Upper lobe of left lung (tissue), 4 donors: Measurements from ENCODE around the gene LAMB2.

Source experiments
- EP300 ChIP-seq, 4 donors: sonication (generic); formaldehyde crosslinking; IDR thresholded peaks; one replicate each; pipeline ENCODE4 v1.5.1; 2017; ENCODE audit warnings: antibody characterized with exemption in 4 of 4, control low read depth in 2 of 4
- TF ChIP-seq, protein P1 (sequence below), 6 experiments: fragments of 450-650 bp in 4 of 6; fragments of 200-600 bp in 2 of 6; sonication (generic) in 2 of 6; IDR thresholded peaks; one replicate each; pipeline ENCODE4 v1.5.1; 2016 to 2019; ENCODE audit warnings: antibody characterized with exemption in 6 of 6

- TF ChIP-seq, protein P1, sequence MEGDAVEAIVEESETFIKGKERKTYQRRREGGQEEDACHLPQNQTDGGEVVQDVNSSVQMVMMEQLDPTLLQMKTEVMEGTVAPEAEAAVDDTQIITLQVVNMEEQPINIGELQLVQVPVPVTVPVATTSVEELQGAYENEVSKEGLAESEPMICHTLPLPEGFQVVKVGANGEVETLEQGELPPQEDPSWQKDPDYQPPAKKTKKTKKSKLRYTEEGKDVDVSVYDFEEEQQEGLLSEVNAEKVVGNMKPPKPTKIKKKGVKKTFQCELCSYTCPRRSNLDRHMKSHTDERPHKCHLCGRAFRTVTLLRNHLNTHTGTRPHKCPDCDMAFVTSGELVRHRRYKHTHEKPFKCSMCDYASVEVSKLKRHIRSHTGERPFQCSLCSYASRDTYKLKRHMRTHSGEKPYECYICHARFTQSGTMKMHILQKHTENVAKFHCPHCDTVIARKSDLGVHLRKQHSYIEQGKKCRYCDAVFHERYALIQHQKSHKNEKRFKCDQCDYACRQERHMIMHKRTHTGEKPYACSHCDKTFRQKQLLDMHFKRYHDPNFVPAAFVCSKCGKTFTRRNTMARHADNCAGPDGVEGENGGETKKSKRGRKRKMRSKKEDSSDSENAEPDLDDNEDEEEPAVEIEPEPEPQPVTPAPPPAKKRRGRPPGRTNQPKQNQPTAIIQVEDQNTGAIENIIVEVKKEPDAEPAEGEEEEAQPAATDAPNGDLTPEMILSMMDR (IDR thresholded peaks at IDR 0.05): no peak
- no peak for TF ChIP-seq EP300 (IDR thresholded peaks at IDR 0.05)
Observed at GRCh38 chr3:49163609-49164008, 30.8 kb upstream of the LAMB2 start.
